Gastrocnemius medialis (tissue), 4 donors: Measurements from ENCODE around the gene SPDYE2. TPM values are rescaled to one million over a fixed set of nuclear protein-coding genes. Genes with fewer than 3 reads are reported as not detected.
A peak's percentile ranks its signal among the peaks of the same experiment; 100 is the strongest.
"Not testable (repeated sequence)": the region's sequence is repeated elsewhere in the genome, so short reads cannot be mapped to it uniquely, and the experiment has no call there.

Experiments
- ATAC-seq, 2 donors: fragments of 150-250 bp; one replicate each; pipeline ENCODE4 v1.9.1; 2016
- DNase-seq, 2 donors: peaks; one replicate each; pipeline ENCODE4 v3.0.0-alpha.2; 2019
- H3K27ac ChIP-seq, 4 donors: fragments of 200-600 bp; sonication (generic); 1 replicate in 1 of 4; 2 replicates in 3 of 4; pipeline ENCODE4 v1.5.1; 2016 to 2018; ENCODE audit warnings: mild to moderate bottlenecking in 2 of 4, moderate library complexity in 1 of 4
- H3K27me3 ChIP-seq, 3 donors: fragments of 200-600 bp; sonication (generic) in 2 of 3; 1 replicate in 1 of 3; 2 replicates in 2 of 3; pipeline versions ENCODE4 v1.5.1 to v1.6.0; 2016 to 2019; ENCODE audit warnings: mild to moderate bottlenecking in 1 of 3, moderate library complexity in 1 of 3
- H3K36me3 ChIP-seq, 2 donors: fragments of 200-600 bp; sonication (generic) in 1 of 2; one replicate each; pipeline ENCODE4 v1.5.1; 2017 to 2018
- H3K4me1 ChIP-seq, 2 donors: fragments of 200-600 bp; sonication (generic) in 1 of 2; one replicate each; pipeline ENCODE4 v1.5.1; 2016 to 2017; ENCODE audit warnings: mild to moderate bottlenecking in 2 of 2
- H3K4me3 ChIP-seq, 4 donors: fragments of 200-600 bp; sonication (generic) in 3 of 4; 1 replicate in 1 of 4; 2 replicates in 3 of 4; pipeline ENCODE4 v1.5.1; 2016 to 2019; ENCODE audit warnings: mild to moderate bottlenecking in 2 of 4
- H3K9me3 ChIP-seq, 3 donors: fragments of 200-600 bp; sonication (generic) in 2 of 3; 1 replicate in 1 of 3; 2 replicates in 2 of 3; pipeline ENCODE4 v1.5.1; 2016 to 2019
- in situ Hi-C, 4 donors: fragments of 200-750 bp; cut with MboI; loops; one replicate each; pipeline versions ENCODE4 v1.15.0 to v1.8.0; 2017; ENCODE audit warnings: low sequenced_read_pairs in 4 of 4
- intact Hi-C: fragments of 100-400 bp; cut with DNase I; formaldehyde crosslinking; loops from one replicate; pipeline ENCODE4 v1.15.1; 2023; ENCODE audit warnings: low total_unique reads
- total RNA-seq, 4 donors: library from RNA; depleted of rRNA; stranded (reverse); fragments of >200 nt; gene quantifications; one replicate each; pipeline versions ENCODE4 v1.1.0 to v1.2.3, GENCODE V29; 2016

SPDYE2 gene
- total RNA-seq, 4 donors from 2014 or later, result not detected

DNA sequence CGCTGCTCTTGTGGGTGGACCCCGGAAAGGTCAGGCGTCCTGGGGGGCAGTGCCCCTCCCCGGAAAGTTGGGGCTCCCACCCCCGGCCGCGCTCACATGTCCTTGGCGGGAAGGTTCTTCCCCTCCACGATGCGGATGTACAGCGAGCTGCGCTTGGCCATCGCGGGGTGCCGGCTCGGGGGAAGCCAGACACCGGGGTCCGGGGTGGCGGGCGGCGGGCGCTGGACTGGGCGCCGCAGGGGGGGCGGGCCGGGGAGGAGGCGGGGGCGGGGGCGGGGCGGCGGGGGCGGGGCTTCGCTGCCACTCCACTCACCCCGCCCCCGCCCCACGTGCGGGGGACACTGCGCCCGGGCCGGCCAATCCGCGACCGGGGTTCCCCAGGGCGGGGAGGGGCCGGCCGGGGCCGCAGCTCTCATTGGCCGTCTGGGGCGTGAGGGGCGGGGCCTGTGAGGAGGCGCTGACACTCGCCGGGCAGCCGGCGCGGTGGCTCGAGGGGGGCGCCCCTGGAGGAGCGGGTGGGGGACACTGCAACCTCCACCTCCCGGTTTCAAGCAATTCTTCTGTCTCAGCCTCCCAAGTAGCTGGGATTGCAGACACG is 33.4 kb upstream of the SPDYE2 start, which contains the start of gene RASA4B:
Gene RASA4B (minus strand): TSS at position 228 of the 598 bp plus-strand sequence. CDS start 67 bp downstream, at position 161.
- H3K27me3 ChIP-seq, H3K36me3 ChIP-seq, H3K4me1 ChIP-seq, intact Hi-C loops, DNase-seq, H3K9me3 ChIP-seq, in situ Hi-C loops: not testable (repeated sequence)
- H3K27ac ChIP-seq, result peak within 1 kb of the TSS in 3 of 4 donors; percentile 36 to 73 (median 58)
- peak; percentile 9 to 21 for ATAC-seq
- H3K4me3 ChIP-seq, result peak within 1 kb of the TSS in 2 of 4 donors; percentile 31 to 47

DNA sequence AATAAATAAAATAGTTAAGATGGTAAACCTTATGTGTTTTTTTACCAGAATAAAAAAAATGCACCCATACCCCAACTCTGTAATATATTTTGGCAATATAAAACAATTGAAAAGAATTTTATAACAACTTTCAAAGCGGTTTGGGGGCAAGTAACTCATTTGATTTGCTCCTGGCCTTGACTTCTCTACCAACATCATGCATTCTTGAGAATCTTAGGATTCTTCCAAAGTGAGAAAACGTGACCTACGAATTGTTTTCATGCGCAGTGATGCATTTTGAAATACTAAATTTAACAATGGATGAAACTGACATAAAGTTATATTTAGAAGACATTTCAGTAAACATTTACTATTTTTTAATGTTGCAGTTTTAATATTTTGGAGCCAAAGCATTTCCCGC is 30.2 kb upstream of the SPDYE2 start:
- DNase-seq, H3K9me3 ChIP-seq, in situ Hi-C loops, ATAC-seq, H3K4me1 ChIP-seq, H3K27me3 ChIP-seq, H3K4me3 ChIP-seq, intact Hi-C loops, H3K36me3 ChIP-seq, H3K27ac ChIP-seq: not testable (repeated sequence)

DNA sequence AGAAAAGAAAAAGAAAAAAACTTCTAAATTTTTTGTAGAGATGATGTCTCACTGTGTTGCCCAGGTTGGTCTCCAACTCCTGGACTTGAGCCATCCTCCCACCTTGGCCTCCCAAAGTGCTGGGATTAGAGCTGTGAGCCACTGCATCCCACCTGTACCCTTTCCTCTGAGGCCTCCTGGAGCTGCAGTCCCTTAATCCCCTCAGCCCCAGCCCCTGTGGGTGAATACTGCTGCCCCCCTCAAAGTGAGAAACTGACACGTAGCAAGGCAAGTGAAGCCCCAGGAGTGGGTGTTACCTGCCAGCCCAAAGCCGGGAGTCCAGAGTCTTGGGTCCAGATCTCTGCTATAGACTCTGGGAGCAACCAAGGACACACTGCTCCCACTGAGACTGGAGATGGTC is 26.2 kb upstream of the SPDYE2 start:
- intact Hi-C loops, in situ Hi-C loops, H3K36me3 ChIP-seq, DNase-seq, H3K4me3 ChIP-seq, H3K4me1 ChIP-seq, ATAC-seq, H3K27me3 ChIP-seq, H3K27ac ChIP-seq, H3K9me3 ChIP-seq: not testable (repeated sequence)

GRCh38 chr7:102527182-102527581 is 23.8 kb upstream of the SPDYE2 start:
- H3K27ac ChIP-seq, H3K4me1 ChIP-seq, H3K4me3 ChIP-seq, in situ Hi-C loops, ATAC-seq, H3K36me3 ChIP-seq, DNase-seq, intact Hi-C loops, H3K9me3 ChIP-seq, H3K27me3 ChIP-seq: not testable (repeated sequence)

GRCh38 chr7:102527822-102528793 is 22.9 kb upstream of the SPDYE2 start:
- DNase-seq, H3K27ac ChIP-seq, H3K4me3 ChIP-seq, H3K36me3 ChIP-seq, in situ Hi-C loops, ATAC-seq, H3K9me3 ChIP-seq, intact Hi-C loops, H3K4me1 ChIP-seq, H3K27me3 ChIP-seq: not testable (repeated sequence)

GRCh38 chr7:102531583-102531982 is 19.4 kb upstream of the SPDYE2 start:
- H3K9me3 ChIP-seq, intact Hi-C loops, ATAC-seq, H3K27me3 ChIP-seq, H3K4me1 ChIP-seq, H3K36me3 ChIP-seq, H3K27ac ChIP-seq, in situ Hi-C loops, DNase-seq, H3K4me3 ChIP-seq: not testable (repeated sequence)

DNA sequence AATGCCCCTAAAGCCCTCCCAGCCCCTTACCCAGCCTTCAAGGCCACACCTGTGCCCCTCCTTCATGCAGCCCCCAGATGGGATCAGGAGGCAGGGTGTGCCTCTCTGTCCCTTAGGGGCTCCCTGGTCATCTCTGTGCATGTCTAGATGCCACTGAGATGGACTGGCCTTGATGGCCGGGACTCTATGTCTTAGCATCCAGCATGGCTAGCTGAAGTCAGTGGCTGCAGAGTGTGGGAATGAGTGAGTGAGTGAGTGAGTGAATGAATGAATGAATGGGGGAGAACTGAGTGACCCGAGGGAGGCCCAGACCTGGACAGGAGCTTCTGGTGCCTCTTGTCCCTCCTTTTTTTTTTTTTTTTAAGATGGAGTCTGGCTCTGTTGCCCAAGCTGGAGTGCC is 18.9 kb upstream of the SPDYE2 start:
- ATAC-seq, intact Hi-C loops: not testable (repeated sequence)

GRCh38 chr7:102535062-102535615 is 15.9 kb upstream of the SPDYE2 start:
- ATAC-seq, H3K27ac ChIP-seq, DNase-seq, H3K9me3 ChIP-seq, intact Hi-C loops, H3K4me3 ChIP-seq, H3K4me1 ChIP-seq, in situ Hi-C loops, H3K27me3 ChIP-seq, H3K36me3 ChIP-seq: not testable (repeated sequence)

More for the DNA sequence above, 18.9 kb upstream of the SPDYE2 start:
- H3K27me3 ChIP-seq, H3K4me3 ChIP-seq, H3K27ac ChIP-seq, H3K36me3 ChIP-seq, H3K4me1 ChIP-seq, H3K9me3 ChIP-seq, in situ Hi-C loops, DNase-seq: not testable (repeated sequence)

DNA sequence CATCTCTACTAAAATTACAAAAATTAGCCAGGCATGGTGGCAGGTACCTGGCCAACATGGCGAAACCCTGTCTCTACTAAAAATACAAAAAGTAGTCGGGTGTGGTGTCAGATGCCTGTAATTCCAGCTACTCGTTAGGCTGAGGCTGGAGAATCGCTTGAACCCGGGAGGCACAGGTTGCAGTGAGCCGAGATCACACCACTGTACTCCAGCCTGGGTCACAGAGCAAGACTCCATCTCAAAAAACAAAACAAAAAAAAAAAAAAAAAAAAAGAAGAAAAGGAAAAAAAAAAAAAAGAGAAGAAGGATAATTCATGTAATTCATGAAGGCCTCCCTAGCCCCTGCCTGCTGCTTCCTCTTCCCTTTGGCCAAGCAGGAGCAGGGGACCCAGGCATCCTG is 10.4 kb upstream of the SPDYE2 start:
- H3K36me3 ChIP-seq, H3K4me1 ChIP-seq, H3K27ac ChIP-seq, ATAC-seq, H3K9me3 ChIP-seq, H3K27me3 ChIP-seq, in situ Hi-C loops, intact Hi-C loops, H3K4me3 ChIP-seq, DNase-seq: not testable (repeated sequence)

DNA sequence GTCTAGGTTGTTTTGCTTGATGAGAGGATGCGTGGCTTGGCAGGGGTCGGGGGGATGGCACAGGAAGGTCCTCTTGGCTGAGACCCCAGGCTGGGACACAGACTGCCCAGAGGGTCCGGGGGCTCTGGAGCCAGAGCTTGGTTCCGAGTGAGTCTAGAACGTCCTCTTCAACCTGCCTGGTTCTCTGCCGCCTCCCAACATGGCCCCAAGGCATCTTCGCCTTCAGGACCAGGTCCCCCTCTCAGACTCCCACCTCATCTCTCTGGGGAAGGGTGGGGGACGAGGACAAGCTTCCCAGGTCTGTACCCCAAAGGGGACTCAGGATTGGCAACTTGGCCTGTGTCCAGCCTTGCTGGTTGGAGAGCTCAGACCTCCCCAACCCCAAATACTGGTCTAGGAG is 8.9 kb upstream of the SPDYE2 start:
- H3K27me3 ChIP-seq, intact Hi-C loops, H3K36me3 ChIP-seq, H3K27ac ChIP-seq, H3K4me1 ChIP-seq, DNase-seq, H3K9me3 ChIP-seq, in situ Hi-C loops, ATAC-seq, H3K4me3 ChIP-seq: not testable (repeated sequence)

DNA sequence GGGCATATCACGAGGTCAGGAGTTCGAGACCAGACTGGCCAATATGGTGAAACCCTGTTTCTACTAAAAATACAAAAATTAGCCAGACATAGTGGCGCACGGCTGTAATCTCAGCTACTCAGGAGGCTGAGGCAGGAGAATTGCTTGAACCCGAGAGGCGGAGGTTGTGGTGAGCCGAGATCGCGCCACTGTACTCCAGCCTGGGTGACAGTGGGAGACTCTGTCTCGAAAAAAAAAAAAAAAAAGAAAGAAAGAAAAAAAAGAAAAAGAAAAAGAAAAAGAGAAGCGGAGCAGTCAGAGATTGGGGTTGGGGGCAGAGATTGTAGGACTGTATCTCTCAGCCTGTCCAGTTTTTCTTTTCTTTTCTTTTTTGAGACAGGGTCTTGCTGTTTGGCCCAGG is 8.3 kb upstream of the SPDYE2 start:
- ATAC-seq, H3K4me3 ChIP-seq, H3K36me3 ChIP-seq, H3K27me3 ChIP-seq, in situ Hi-C loops, DNase-seq, H3K9me3 ChIP-seq, H3K27ac ChIP-seq, H3K4me1 ChIP-seq, intact Hi-C loops: not testable (repeated sequence)
